GM12874 (cell line): ENCODE data around the gene CRYBG1.

Experiments
- TF ChIP-seq, protein P1 (sequence below): IDR thresholded peaks from 2 replicates; pipeline ENCODE4 v1.5.1; 2011; ENCODE audit warnings: low read depth, mild to moderate bottlenecking, control low read depth, low read length, moderate library complexity; ENCODE audit not compliant: insufficient read depth

Gene CRYBG1

GRCh38 chr6:106490974-106491373 is 130.5 kb downstream of the CRYBG1 start:
- TF ChIP-seq, protein P1, sequence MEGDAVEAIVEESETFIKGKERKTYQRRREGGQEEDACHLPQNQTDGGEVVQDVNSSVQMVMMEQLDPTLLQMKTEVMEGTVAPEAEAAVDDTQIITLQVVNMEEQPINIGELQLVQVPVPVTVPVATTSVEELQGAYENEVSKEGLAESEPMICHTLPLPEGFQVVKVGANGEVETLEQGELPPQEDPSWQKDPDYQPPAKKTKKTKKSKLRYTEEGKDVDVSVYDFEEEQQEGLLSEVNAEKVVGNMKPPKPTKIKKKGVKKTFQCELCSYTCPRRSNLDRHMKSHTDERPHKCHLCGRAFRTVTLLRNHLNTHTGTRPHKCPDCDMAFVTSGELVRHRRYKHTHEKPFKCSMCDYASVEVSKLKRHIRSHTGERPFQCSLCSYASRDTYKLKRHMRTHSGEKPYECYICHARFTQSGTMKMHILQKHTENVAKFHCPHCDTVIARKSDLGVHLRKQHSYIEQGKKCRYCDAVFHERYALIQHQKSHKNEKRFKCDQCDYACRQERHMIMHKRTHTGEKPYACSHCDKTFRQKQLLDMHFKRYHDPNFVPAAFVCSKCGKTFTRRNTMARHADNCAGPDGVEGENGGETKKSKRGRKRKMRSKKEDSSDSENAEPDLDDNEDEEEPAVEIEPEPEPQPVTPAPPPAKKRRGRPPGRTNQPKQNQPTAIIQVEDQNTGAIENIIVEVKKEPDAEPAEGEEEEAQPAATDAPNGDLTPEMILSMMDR = no peak

DNA sequence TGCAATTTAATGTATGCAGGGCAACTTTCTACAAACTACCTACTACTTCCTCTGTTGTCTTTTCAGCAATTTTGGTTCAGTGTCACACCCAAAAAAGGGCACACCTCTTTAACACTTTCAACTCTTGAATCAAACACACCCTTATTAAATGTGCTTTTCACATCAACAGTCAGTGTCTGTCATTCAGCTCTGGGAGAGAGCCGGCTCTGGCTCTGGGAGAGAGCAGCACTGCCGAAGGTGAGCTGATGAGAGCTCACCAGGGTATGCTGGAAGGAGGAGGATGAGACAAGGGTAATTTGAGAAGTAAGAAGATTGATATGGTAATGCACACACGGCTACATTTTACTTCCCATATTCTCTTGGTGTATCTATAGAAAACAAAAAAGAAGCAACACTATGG is 134.5 kb downstream of the CRYBG1 start:
- TF ChIP-seq, protein P1 = no peak

DNA sequence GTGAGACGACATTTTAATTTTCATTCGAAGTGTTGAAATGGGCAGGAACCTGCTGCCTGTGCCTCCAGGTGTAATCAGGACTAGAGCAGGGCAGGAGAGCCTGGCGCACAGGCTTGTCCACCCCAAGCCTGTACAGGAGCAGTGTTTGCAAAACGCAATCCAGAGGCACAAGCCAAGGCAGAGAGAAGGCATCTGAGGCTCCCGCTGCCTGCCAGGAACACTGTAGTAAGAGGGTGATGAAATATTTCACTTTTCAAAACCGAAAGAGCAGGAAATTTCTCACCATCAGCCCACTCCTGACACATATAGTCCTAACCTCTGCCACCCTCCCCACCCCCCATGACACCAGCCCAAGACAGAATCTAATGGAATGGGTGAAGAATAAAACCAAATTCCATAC is 136.3 kb downstream of the CRYBG1 start:
- TF ChIP-seq, protein P1 = no peak

GRCh38 chr6:106501960-106502371 is 141.4 kb downstream of the CRYBG1 start:
- TF ChIP-seq, protein P1 = no peak

DNA sequence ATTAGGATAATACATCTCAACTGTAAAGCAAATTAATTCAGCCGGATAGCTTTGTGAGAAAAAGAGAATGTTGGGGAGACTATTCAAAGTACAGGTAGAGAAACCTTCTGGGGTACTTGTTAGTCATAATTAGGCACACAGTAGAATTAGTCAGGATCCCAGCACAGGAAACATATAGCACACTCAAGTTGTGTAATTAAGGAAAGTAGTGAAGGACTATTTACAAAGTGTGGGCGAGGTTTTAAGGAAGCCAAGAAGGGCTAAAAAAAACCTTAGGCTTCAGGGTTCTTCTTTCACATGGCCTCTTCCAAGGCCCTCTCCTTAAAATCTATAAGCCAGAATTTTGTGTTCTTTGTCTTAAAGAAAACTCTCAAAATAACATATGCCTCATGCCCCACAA is 142.0 kb downstream of the CRYBG1 start:
- TF ChIP-seq, protein P1 = no peak

DNA sequence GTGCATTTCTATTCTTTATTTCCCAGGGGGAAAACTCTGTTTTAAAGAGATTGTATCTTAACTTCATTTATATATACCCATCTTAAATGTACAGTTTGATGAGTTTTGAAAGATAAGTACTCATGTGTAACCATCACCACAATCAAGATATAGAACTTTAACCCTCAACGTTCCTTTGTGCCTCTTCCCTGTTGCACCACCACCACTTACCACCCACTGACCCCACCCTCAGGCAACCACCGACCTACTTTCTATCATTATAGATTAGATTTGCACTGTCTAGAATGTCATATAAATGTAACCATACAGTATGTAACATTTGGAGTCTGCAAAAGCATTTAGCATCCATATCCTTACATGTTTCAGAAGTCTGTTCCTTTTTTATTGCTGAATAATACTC is 147.8 kb downstream of the CRYBG1 start:
- TF ChIP-seq, protein P1 = no peak

GRCh38 chr6:106508834-106509233 is 148.3 kb downstream of the CRYBG1 start:
- TF ChIP-seq, protein P1 = no peak
